ENCODE results near the gene TMEM200B.
"Not testable (repeated sequence)": the region's sequence is repeated elsewhere in the genome, so short reads cannot be mapped to it uniquely, and the experiment has no call there.

Gene TMEM200B
- long read RNA-seq, donor 1, transcript TMEM200B-202 (2 exons, 2,501 nt) = major isoform, 7 of 7 reads
- long read RNA-seq, donor 1, partial matches to known transcripts = 0 of 7 reads
- long read RNA-seq, donor 1, other reads (novel, unspliced or antisense) = 0 of 7 reads
- long read RNA-seq, donor 2, transcript TMEM200B-202 (2 exons, 2,501 nt) = major isoform, 9 of 9 reads
- long read RNA-seq, donor 2, partial matches to known transcripts = 0 of 9 reads
- long read RNA-seq, donor 2, other reads (novel, unspliced or antisense) = 0 of 9 reads
- long read RNA-seq, donor 3, partial matches to known transcripts = 0 of 2 reads
- long read RNA-seq, donor 3, other reads (novel, unspliced or antisense) = 0 of 2 reads
- long read RNA-seq, donor 4, partial matches to known transcripts = 0 of 2 reads
- long read RNA-seq, donor 4, other reads (novel, unspliced or antisense) = 0 of 2 reads
- long read RNA-seq, donor 5, transcript TMEM200B-202 (2 exons, 2,501 nt) = major isoform, 5 of 5 reads
- long read RNA-seq, donor 5, partial matches to known transcripts = 0 of 5 reads
- long read RNA-seq, donor 5, other reads (novel, unspliced or antisense) = 0 of 5 reads
- long read RNA-seq, donor 6, partial matches to known transcripts = 0 of 3 reads
- long read RNA-seq, donor 6, other reads (novel, unspliced or antisense) = 0 of 3 reads
- long read RNA-seq, donor 7, partial matches to known transcripts = 0 of 3 reads
- long read RNA-seq, donor 7, other reads (novel, unspliced or antisense) = 0 of 3 reads
- long read RNA-seq, donor 8, transcript TMEM200B-202 (2 exons, 2,501 nt) = major isoform, 7 of 7 reads
- long read RNA-seq, donor 8, partial matches to known transcripts = 0 of 7 reads
- long read RNA-seq, donor 8, other reads (novel, unspliced or antisense) = 0 of 7 reads

GRCh38 chr1:29123887-29124365, at the start of gene TMEM200B:
Gene TMEM200B (minus strand): TSS chr1:29123903. CDS start chr1:29121828, 2,075 bp downstream.
- DNase-seq = no peak

- no peak for DNase-seq
Measured at GRCh38 chr1:29172415-29172939, 48.8 kb upstream of the TMEM200B start.

- no peak for DNase-seq
Measured at GRCh38 chr1:29171521-29171920, 47.8 kb upstream of the TMEM200B start.

- DNase-seq = no peak
Measured at GRCh38 chr1:29171089-29171488, 47.4 kb upstream of the TMEM200B start.

GRCh38 chr1:29169976-29170375, 46.3 kb upstream of the TMEM200B start:
- no peak for DNase-seq

- no peak for DNase-seq
Measured at GRCh38 chr1:29167904-29168303, 44.2 kb upstream of the TMEM200B start.

- no peak for DNase-seq
Measured at GRCh38 chr1:29166291-29166878, 42.7 kb upstream of the TMEM200B start.

GRCh38 chr1:29164588-29164987, 40.9 kb upstream of the TMEM200B start:
- no peak for DNase-seq

- DNase-seq = no peak
Measured at GRCh38 chr1:29162476-29163138, 38.9 kb upstream of the TMEM200B start.

- DNase-seq = no peak
Measured at GRCh38 chr1:29162025-29162424, 38.3 kb upstream of the TMEM200B start.

GRCh38 chr1:29159773-29160172, 36.1 kb upstream of the TMEM200B start:
- no peak for DNase-seq

- no peak for DNase-seq
Measured at GRCh38 chr1:29157269-29157601, 33.5 kb upstream of the TMEM200B start.

GRCh38 chr1:29156543-29157268, 33.0 kb upstream of the TMEM200B start:
- no peak for DNase-seq

- no peak for DNase-seq
Measured at GRCh38 chr1:29152046-29152805, 28.5 kb upstream of the TMEM200B start.

- not testable (repeated sequence) for DNase-seq
Measured at GRCh38 chr1:29150346-29150745, 26.6 kb upstream of the TMEM200B start.

GRCh38 chr1:29148656-29149491, 25.2 kb upstream of the TMEM200B start:
- DNase-seq = no peak

GRCh38 chr1:29145739-29146437, 22.2 kb upstream of the TMEM200B start:
- DNase-seq = no peak

GRCh38 chr1:29144178-29144577, 20.5 kb upstream of the TMEM200B start:
- DNase-seq = no peak

GRCh38 chr1:29142714-29143113, 19.0 kb upstream of the TMEM200B start:
- DNase-seq = no peak

All from right kidney (tissue), 9 donors.